Measurements from ENCODE around the gene GPR65. TPM values are rescaled to one million over a fixed set of nuclear protein-coding genes. Genes with fewer than 3 reads are reported as not detected.

Gene GPR65
- total and polyA plus RNA-seq, 9 of the 15 experiments (the other 6 are each of a cell fraction or from before 2014, with no cell fraction given) = 0.03 to 0.11 (median 0.04) TPM; not detected in 6

DNA sequence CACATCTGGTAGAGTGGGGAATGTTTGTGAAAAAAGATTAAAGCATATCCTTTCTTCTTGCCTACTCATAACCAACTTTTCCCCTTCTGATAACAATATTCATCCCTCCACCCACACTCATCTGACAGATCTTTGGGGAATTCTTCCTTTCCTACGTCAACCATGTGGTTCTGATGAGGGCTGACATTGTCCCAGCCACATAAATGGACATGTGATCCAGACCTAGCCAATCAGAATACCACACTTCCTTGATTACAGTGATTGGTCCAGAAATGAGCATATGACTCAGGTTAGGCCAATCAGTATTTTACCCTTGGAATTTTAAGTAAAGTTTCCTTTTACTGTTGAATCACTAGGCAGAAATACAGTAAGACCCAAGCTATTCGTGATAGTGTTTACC is 58.9 kb downstream of the GPR65 start (continued):
- no peak for TF ChIP-seq BCLAF1 (IDR thresholded peaks at IDR 0.05; ENCODE audit: borderline replicate concordance in 1 of 2, control insufficient read depth in 1 of 2, low read depth in 2 of 2, low read length in 1 of 2)
- TF ChIP-seq YY1 (IDR thresholded peaks at IDR 0.05; ENCODE audit: borderline replicate concordance in 1 of 3, control insufficient read depth in 1 of 3, extremely low read depth in 1 of 3, insufficient read depth in 3 of 3, insufficient read length in 1 of 3, insufficient replicate concordance in 2 of 3, low read depth in 1 of 3, low read length in 2 of 3) = peak in 1 of 3 experiments; percentile 14
- TF ChIP-seq PHF21A (IDR thresholded peaks at IDR 0.05; ENCODE audit: borderline replicate concordance, low read depth) = no peak
- no peak for TF ChIP-seq TFAM (CRISPR knock-in tag; conservative IDR thresholded peaks at IDR 0.05)
- no peak for TF ChIP-seq NBN (IDR thresholded peaks at IDR 0.05; ENCODE audit: low read depth)

Small RNA genes within 50 kb of the gene (small RNA-seq; reads per million reads assigned to genes)
- not detected for gene RNU6-835P

Other genes starting within 250 kb of the GPR65 start
- 6.9 and 12.4 TPM in 2 replicates for gene GALC, start 12.0 kb upstream of the GPR65 start, total RNA-seq (2014; rRNA removed)
- gene GALC, start 12.0 kb upstream of the GPR65 start, total RNA-seq (2014; rRNA removed; fragmentation: Illumina TruSeq; extraction: Trizol) = 9.2 and 9.4 TPM in 2 replicates
- gene GALC, start 12.0 kb upstream of the GPR65 start, total RNA-seq (2015; rRNA removed; fragmentation: Illumina TruSeq; extraction: Trizol) = 14.6 and 15.0 TPM in 2 replicates
- 6.8 and 7.3 TPM in 2 replicates for gene GALC, start 12.0 kb upstream of the GPR65 start, total RNA-seq (2021)
- 14.0 and 15.1 TPM in 2 replicates for gene GALC, start 12.0 kb upstream of the GPR65 start, polyA plus RNA-seq (2011; rRNA removed)
- 7.8 and 7.9 TPM in 2 replicates for gene GALC, start 12.0 kb upstream of the GPR65 start, polyA plus RNA-seq (2014; fragmentation: Illumina TruSeq; extraction: Trizol)
- gene GALC, start 12.0 kb upstream of the GPR65 start, polyA plus RNA-seq (2014; fragmentation: Nextera tagmentation; extraction: Ambion mirVana) = 1 to 10 TPM; 1.6 to 2.9 TPM
- gene GALC, start 12.0 kb upstream of the GPR65 start, polyA plus RNA-seq (2014; rRNA removed) = 6.5 and 7.6 TPM in 2 replicates

All from K562 (cell line).